ENCODE measurements around the gene ZNF853. TPM values are rescaled to one million over a fixed set of nuclear protein-coding genes. Genes with fewer than 3 reads are reported as not detected.

Gene ZNF853
- polyA plus RNA-seq, 3 donors: 0.15 TPM; not detected in 2

- no peaks in the 10 kb centered on the region for H3K36me3 ChIP-seq (replicated peaks in 1 of 2; ENCODE audit: control insufficient read depth in 1 of 2, insufficient read depth in 2 of 2, low read length in 2 of 2)
- no peaks in the 10 kb centered on the region for H4K20me1 ChIP-seq (ENCODE audit: insufficient read depth, low read length)
- peaks cover 0 to 16% of the 10 kb centered on the region in 2 donors for H3K9me3 ChIP-seq (replicated peaks in 1 of 2; ENCODE audit: control insufficient read depth in 1 of 2, insufficient read depth in 1 of 2, low read length in 2 of 2)
- peaks cover 21% of the 10 kb centered on the region for H3K4me1 Mint-ChIP-seq
- peak overlapping the region in 1 of 2 donors; percentile 4 for H3K27ac ChIP-seq (ENCODE audit: low read depth in 1 of 2, low read length in 2 of 2)
- TF ChIP-seq CTCF (IDR thresholded peaks at IDR 0.05): no peak
- peak overlapping the region; percentile 37 to 61 for H3K4me3 Mint-ChIP-seq
- H3K4me3 ChIP-seq (replicated peaks in 1 of 3; ENCODE audit: low read depth in 2 of 3, low read length in 3 of 3): peak overlapping the region in 1 of 3 experiments; percentile 12
- peaks cover 3 to 22% of the 10 kb centered on the region in 2 donors for H3K27me3 ChIP-seq (ENCODE audit: control insufficient read depth in 2 of 2, insufficient read depth in 2 of 2, low read length in 2 of 2)
- peaks cover 6 to 21% (median 13%) of the 10 kb centered on the region in 7 donors for H3K9me3 Mint-ChIP-seq
- WGBS (ENCODE audit: insufficient coverage): 76% methylated on average over 19 of the region's 20 CpGs
- peak overlapping the region; percentile 12 for H3K4me2 ChIP-seq (replicated peaks; ENCODE audit: extremely low read depth, low read length, poor library complexity, severe bottlenecking)
- peaks cover 23 to 30% (median 28%) of the 10 kb centered on the region in 3 donors for H3K27me3 Mint-ChIP-seq (ENCODE audit: low read depth in 3 of 3)
- no peak overlapping the region for H3K9ac ChIP-seq (ENCODE audit: insufficient read depth, low read length, poor library complexity, severe bottlenecking)
- H3K27ac Mint-ChIP-seq: no peak overlapping the region
- intact Hi-C loops (cut with micrococcal nuclease): no loop called here
- peaks cover 13 to 15% of the 10 kb centered on the region in 2 donors for H3K4me1 ChIP-seq (ENCODE audit: control insufficient read depth in 1 of 2, insufficient read depth in 2 of 2, low read length in 2 of 2)
- H2AFZ ChIP-seq (ENCODE audit: insufficient read depth, low read depth, low read length, poor library complexity, severe bottlenecking): peak overlapping the region; percentile 38
- DNase-seq: no peak
- H3K36me3 Mint-ChIP-seq: peaks cover 0 to 1% of the 10 kb centered on the region in 2 donors
- H3K79me2 ChIP-seq (ENCODE audit: insufficient read depth, low read length): no peaks in the 10 kb centered on the region
These were observed 6.1 kb downstream of the ZNF853 start for GRCh38 chr7:6621195-6622133.

GRCh38 chr7:6622134-6622710 is 6.8 kb downstream of the ZNF853 start:
- Histone ChIP-seq H4K20me1 (ENCODE audit: insufficient read depth, low read length) (no peaks in the 10 kb centered on the region), H3K27ac (ENCODE audit: low read depth in 1 of 2, low read length in 2 of 2) (no peak overlapping the region), H3K36me3 (replicated peaks in 1 of 2; ENCODE audit: control insufficient read depth in 1 of 2, insufficient read depth in 2 of 2, low read length in 2 of 2) (no peaks in the 10 kb centered on the region), H2AFZ (ENCODE audit: insufficient read depth, low read depth, low read length, poor library complexity, severe bottlenecking) (no peak overlapping the region), H3K4me1 (ENCODE audit: control insufficient read depth in 1 of 2, insufficient read depth in 2 of 2, low read length in 2 of 2) (peaks cover 13 to 15% of the 10 kb centered on the region in 2 donors), H3K4me2 (replicated peaks; ENCODE audit: extremely low read depth, low read length, poor library complexity, severe bottlenecking) (no peak overlapping the region), H3K4me3 (replicated peaks in 1 of 3; ENCODE audit: low read depth in 2 of 3, low read length in 3 of 3) (no peak overlapping the region), H3K9ac (ENCODE audit: insufficient read depth, low read length, poor library complexity, severe bottlenecking) (no peak overlapping the region), H3K27me3 (ENCODE audit: control insufficient read depth in 2 of 2, insufficient read depth in 2 of 2, low read length in 2 of 2) (peaks cover 0 to 14% of the 10 kb centered on the region in 2 donors), H3K9me3 (replicated peaks in 1 of 2; ENCODE audit: control insufficient read depth in 1 of 2, insufficient read depth in 1 of 2, low read length in 2 of 2) (peaks cover 0 to 16% of the 10 kb centered on the region in 2 donors), H3K79me2 (ENCODE audit: insufficient read depth, low read length) (no peaks in the 10 kb centered on the region)
- Mint-ChIP-seq H3K36me3 (no peaks in the 10 kb centered on the region), H3K4me1 (peaks cover 21% of the 10 kb centered on the region), H3K9me3 (peaks cover 6 to 19% (median 13%) of the 10 kb centered on the region in 7 donors), H3K27ac (no peak overlapping the region), H3K27me3 (ENCODE audit: low read depth in 3 of 3) (peaks cover 19 to 27% (median 23%) of the 10 kb centered on the region in 3 donors), H3K4me3 (no peak overlapping the region)
- WGBS (ENCODE audit: insufficient coverage): 98% methylated on average over 58 of the region's 67 CpGs
- intact Hi-C loops (cut with micrococcal nuclease): no loop called here
- TF ChIP-seq CTCF (IDR thresholded peaks at IDR 0.05): no peak
- no peak for DNase-seq
